GM18499 (cell line): ENCODE results near the gene KRTAP4-4.
"Not testable (repeated sequence)": the region's sequence is repeated elsewhere in the genome, so short reads cannot be mapped to it uniquely, and the experiment has no call there.

Experiments used
- ATAC-seq: cut with Tn5 transposase; IDR thresholded peaks from one replicate; pipeline ENCODE4 v1.9.1; 2021; ENCODE audit warnings: moderate number of reproducible peaks; ENCODE audit not compliant: insufficient read depth, unreplicated experiment

Gene KRTAP4-4

GRCh38 chr17:41149652-41149985, 10.9 kb downstream of the KRTAP4-4 start, which contains the start of gene KRTAP4-5:
Gene KRTAP4-5, minus strand, starts transcription at chr17:41149825. Its CDS starts 58 bp downstream, at chr17:41149767.
- no peak for ATAC-seq

- not testable (repeated sequence) for ATAC-seq
These were observed 11.4 kb downstream of the KRTAP4-4 start for GRCh38 chr17:41148971-41149651.

- no peak for ATAC-seq
These were observed 12.9 kb downstream of the KRTAP4-4 start for GRCh38 chr17:41147531-41148204.

- ATAC-seq, result no peak
These were observed 15.3 kb downstream of the KRTAP4-4 start for GRCh38 chr17:41145261-41145660.

GRCh38 chr17:41144846-41145245, 15.7 kb downstream of the KRTAP4-4 start:
- ATAC-seq, result no peak

GRCh38 chr17:41141361-41141760, 19.2 kb downstream of the KRTAP4-4 start:
- no peak for ATAC-seq

- no peak for ATAC-seq
These were observed 20.0 kb downstream of the KRTAP4-4 start, which contains the start of gene KRTAP4-6 for GRCh38 chr17:41140360-41141131. Gene KRTAP4-6, minus strand, starts transcription at chr17:41140544. Its CDS starts 57 bp downstream, at chr17:41140487.

GRCh38 chr17:41139865-41140264, 20.7 kb downstream of the KRTAP4-4 start:
- not testable (repeated sequence) for ATAC-seq

- no peak for ATAC-seq
These were observed 26.4 kb downstream of the KRTAP4-4 start for GRCh38 chr17:41133880-41134735.

GRCh38 chr17:41131979-41132378, 28.6 kb downstream of the KRTAP4-4 start:
- no peak for ATAC-seq

GRCh38 chr17:41127371-41127770, 33.2 kb downstream of the KRTAP4-4 start:
- ATAC-seq, result no peak

GRCh38 chr17:41126412-41126811, 34.1 kb downstream of the KRTAP4-4 start:
- no peak for ATAC-seq

- ATAC-seq, result no peak
These were observed 35.5 kb downstream of the KRTAP4-4 start for GRCh38 chr17:41125064-41125463.

GRCh38 chr17:41123991-41124371, 36.6 kb downstream of the KRTAP4-4 start, which contains the start of gene KRTAP4-12:
Gene KRTAP4-12, minus strand, starts transcription at chr17:41124182. Its CDS starts 60 bp downstream, at chr17:41124122.
- not testable (repeated sequence) for ATAC-seq

- ATAC-seq, result not testable (repeated sequence)
These were observed 37.1 kb downstream of the KRTAP4-4 start for GRCh38 chr17:41123292-41123990.

- ATAC-seq, result no peak
These were observed 38.8 kb downstream of the KRTAP4-4 start for GRCh38 chr17:41121742-41122141.

GRCh38 chr17:41119696-41120690, 40.6 kb downstream of the KRTAP4-4 start:
- not testable (repeated sequence) for ATAC-seq

GRCh38 chr17:41118721-41119120, 41.8 kb downstream of the KRTAP4-4 start:
- no peak for ATAC-seq
